Umbilical cord (tissue), 2 donors: ENCODE data around the gene IL25. TPM values are rescaled to one million over a fixed set of nuclear protein-coding genes. Genes with fewer than 3 reads are reported as not detected.
A peak's percentile ranks its signal among the peaks of the same experiment; 100 is the strongest.
"Not testable (repeated sequence)": the region's sequence is repeated elsewhere in the genome, so short reads cannot be mapped to it uniquely, and the experiment has no call there.

ENCODE experiments used
- DNase-seq: peaks from one replicate; pipeline ENCODE4 v3.0.0-alpha.2; 2015; ENCODE audit warnings: low spot score
- total RNA-seq: library from RNA; depleted of rRNA; stranded (reverse); fragments of >200 nt; gene quantifications from one replicate; pipeline ENCODE4 v1.2.3, GENCODE V29; 2014; ENCODE audit warnings: low replicate concordance; ENCODE audit not compliant: insufficient read depth

IL25 gene
- total RNA-seq, result not detected

- no peak for DNase-seq
These were observed at the start of gene IL25 for GRCh38 chr14:23372509-23372908. Gene IL25 (plus strand): TSS chr14:23372809.

GRCh38 chr14:23323838-23324454 is 48.7 kb upstream of the IL25 start:
- DNase-seq, result no peak

GRCh38 chr14:23324455-23324846 is 48.2 kb upstream of the IL25 start:
- peak; percentile 54 for DNase-seq

DNA sequence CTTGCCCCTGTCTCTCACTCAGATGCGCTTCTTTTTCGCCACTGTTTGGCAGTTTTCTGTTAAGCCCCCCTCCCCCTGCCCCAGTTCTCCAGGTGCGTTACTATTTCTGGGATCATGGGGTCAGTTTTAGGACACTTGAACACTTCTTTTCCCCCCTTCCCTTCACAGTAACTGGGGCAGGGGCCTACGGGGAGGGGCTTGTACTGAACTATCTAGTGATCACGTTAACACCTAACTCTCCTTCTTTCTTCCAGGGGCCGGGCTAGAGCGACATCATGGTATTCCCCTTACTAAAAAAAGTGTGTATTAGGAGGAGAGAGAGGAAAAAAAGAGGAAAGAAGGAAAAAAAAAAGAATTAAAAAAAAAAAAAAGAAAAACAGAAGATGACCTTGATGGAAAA is 47.6 kb upstream of the IL25 start:
- DNase-seq, result no peak

- DNase-seq, result not testable (repeated sequence)
These were observed 46.9 kb upstream of the IL25 start for GRCh38 chr14:23325746-23326145.

DNA sequence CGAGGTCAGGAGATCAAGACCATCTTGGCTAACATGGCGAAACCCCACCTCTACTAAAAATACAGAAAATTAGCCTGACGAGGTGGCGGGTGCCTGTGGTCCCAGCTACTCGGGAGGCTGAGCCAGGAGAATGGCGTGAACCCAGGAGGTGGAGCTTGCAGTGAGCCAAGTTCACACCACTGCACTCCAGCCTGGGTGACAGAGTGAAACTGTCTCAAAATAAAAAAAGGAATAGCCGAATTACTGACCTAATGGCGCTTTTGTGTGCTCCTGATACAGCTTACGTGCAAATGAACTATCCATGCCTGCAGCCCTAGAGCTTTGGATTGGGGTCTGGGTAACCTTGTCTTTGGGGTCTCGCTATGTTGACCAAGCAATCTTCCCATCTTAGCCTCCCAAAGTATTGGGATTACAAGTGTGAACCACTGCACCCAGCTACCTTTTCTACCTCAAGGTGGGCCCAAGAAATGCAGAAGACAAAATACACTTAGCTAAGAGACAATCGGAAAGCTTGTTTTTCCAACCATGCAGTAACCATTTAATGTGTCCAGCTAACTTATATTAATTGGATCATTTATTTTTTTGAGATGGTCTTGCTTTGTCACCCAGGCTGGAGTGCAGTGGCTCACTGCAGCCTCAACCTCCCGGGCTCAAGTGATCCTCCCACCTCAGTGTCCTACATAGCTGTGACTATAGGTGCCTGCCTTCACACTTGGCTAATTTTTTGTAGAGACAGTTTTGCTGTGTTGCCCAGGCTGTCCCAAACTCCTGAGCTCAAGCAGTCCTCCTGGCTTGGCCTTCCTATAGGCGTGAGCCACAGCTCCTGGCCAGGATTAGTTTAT is 45.9 kb upstream of the IL25 start:
- no peak for DNase-seq

DNA sequence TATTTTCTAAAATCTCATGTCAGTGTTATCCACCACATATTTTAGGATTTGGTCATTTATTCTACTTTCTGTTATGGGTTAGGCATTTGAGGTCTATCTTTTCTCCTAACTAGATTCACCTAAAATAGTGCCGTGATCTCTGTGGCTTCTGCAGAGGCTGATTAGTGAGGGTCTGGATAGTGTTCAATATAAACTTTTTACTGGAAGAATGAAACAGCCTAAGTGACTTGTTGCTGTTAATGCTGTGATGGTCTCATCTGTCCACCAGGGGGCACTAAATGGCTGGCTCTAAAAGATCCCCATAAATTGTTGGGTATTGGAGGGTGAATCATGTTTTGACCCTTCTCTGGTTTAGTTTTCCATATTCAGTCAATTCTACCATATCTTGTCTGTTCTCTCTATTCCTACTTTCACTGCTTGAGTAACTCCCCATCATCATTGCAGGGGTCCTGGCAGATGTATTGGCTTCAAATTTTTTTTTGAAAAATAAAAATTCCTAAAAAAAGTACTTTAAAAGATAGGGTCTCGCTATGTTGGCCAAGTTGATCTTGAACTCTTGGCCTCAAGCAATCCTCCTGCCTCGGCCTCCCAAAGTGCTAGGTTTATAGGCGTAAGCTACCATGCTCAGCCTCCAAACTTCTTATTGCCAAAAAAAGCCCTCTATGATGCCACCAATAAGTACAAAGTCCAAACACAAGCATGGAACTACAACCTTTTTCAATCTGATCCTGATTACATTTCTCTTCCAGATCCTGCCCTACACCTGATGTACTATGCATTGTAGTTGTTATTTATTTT is 44.5 kb upstream of the IL25 start:
- peak; percentile 86 for DNase-seq

DNA sequence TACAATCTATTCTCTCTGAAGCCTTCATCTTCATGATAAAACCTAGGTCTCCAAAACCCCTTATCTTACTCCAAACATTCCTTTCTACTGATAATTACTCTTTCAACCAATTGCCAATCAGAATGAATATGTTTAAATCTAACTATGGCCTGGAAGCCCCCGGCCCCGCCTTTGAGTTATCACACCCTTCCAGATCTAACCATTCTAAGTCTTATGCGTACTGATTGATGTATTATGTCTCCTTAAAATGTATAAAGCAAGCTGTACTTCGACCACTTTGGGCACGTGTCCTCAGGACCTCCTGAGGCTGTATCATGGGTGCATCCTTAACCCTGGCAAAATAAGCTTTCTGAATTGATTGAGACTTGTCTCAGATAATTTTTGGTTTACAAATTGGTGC is 37.0 kb upstream of the IL25 start:
- no peak for DNase-seq

- no peak for DNase-seq
These were observed 32.9 kb upstream of the IL25 start for GRCh38 chr14:23339506-23340268.

GRCh38 chr14:23344481-23344880 is 28.1 kb upstream of the IL25 start:
- DNase-seq, result no peak

- no peak for DNase-seq
These were observed 26.5 kb upstream of the IL25 start for GRCh38 chr14:23345987-23346692.

DNA sequence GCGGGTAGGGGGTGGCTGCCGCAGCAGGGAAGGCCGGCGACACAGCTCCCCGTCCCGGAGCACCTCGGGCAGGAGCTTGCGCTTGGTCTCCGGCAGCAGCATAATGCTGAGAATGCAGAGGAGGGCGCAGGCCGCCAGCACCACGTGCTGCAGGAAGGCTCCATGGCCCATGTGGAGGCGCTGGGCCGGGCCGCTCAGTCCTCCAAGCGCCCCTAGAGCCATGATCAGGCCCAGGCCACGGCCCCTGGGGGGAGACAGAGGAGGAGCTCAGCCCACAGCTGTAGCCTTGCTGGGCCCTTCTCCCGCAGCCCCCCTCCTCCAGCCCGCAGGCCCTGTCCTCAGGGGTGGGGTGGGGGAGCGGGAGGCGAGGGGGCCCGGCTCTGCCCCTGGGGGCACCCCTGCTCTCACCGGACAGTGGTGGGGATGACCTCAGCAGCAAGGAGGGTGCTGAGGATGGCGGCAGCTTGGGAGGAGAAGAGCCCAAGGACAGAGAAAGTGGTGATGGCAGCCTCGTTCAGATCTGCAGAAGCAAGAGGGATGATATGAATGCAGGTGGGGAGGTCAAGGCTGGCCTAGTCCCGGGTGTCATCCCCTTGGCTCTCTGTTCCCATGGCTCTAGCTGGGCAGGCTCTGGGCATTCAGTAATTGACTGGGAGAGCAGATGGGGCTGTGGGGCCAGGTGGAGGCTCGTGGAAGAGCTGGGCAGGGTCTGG is 25.8 kb upstream of the IL25 start:
- no peak for DNase-seq

- DNase-seq, result no peak
These were observed 25.0 kb upstream of the IL25 start for GRCh38 chr14:23347406-23348296.

DNA sequence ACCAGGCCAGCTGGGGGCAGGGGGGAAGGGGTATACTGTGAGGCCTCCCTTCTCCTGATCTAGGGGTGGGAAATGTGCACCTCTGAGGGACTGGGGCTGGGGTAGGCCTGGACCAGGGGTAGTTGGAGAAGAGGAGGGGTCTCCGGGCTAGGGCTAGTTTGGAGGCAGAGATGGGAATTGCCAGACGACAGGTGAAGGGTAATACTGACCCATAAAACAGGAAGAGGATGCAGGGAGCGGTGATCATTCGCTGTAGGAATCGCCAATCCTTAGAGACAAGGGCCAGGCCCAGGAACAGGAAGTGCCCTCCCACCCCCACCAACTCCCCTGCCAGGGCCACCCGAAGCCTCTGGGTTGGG is 24.3 kb upstream of the IL25 start:
- DNase-seq, result no peak

DNA sequence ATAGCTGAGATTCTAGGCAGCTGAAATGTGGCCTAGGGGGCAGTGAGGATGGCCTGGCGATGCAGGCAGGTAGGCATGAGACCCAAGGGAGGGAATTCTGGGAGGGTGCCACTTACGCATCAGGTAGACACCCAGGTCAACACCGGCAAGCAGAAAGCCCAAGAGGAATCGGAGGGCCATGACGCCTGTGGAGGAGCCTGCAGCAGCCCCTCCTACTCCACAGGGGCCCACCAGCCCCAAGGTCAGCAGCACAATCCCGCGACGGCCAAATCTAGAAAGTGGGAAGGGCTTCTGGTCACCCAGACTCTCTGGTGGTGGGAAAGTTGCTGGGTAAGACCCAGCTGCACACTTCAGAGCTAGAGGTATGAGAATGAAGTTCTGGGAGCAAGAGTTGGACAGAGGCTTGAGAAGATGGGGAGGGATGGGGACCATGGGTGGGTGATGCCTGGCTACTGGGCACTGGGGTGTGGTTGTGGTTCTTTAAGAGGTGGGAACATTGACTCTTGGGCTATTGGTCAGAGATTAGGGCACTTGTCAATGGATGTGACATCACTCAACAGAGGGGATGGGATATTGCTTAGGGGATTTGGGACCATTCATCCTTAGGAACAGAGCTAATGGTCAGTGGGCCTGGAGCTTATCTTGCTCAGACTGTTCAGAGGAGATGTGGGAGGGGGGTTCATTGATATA is 23.3 kb upstream of the IL25 start:
- DNase-seq, result no peak

- DNase-seq, result peak; percentile 19
These were observed 20.7 kb upstream of the IL25 start for GRCh38 chr14:23351681-23352505.

GRCh38 chr14:23352506-23353432 is 19.8 kb upstream of the IL25 start, which contains the start of gene SLC22A17:
Gene SLC22A17 (minus strand): TSS chr14:23352887.
- peak; percentile 96 for DNase-seq
